SU-DHL-6 (cell line): Measurements from ENCODE around the gene FAT1.

Experiments
- EZH2phosphoT487 ChIP-seq: fragments of 200-600 bp; sonication (generic), shearing (Covaris generic); conservative IDR thresholded peaks from 2 replicates; pipeline ENCODE4 v1.6.1; 2018; ENCODE audit warnings: mild to moderate bottlenecking, antibody characterized with exemption, low read length, moderate library complexity, mixed read lengths
- TF ChIP-seq, protein P1 (sequence below): fragments of 200-600 bp; sonication (generic); IDR thresholded peaks from one replicate; pipeline ENCODE4 v1.5.1; 2017; ENCODE audit warnings: antibody characterized with exemption, mild to moderate bottlenecking, low read length, moderate library complexity; ENCODE audit not compliant: insufficient read depth, poor library complexity, severe bottlenecking

- TF ChIP-seq, protein P1, sequence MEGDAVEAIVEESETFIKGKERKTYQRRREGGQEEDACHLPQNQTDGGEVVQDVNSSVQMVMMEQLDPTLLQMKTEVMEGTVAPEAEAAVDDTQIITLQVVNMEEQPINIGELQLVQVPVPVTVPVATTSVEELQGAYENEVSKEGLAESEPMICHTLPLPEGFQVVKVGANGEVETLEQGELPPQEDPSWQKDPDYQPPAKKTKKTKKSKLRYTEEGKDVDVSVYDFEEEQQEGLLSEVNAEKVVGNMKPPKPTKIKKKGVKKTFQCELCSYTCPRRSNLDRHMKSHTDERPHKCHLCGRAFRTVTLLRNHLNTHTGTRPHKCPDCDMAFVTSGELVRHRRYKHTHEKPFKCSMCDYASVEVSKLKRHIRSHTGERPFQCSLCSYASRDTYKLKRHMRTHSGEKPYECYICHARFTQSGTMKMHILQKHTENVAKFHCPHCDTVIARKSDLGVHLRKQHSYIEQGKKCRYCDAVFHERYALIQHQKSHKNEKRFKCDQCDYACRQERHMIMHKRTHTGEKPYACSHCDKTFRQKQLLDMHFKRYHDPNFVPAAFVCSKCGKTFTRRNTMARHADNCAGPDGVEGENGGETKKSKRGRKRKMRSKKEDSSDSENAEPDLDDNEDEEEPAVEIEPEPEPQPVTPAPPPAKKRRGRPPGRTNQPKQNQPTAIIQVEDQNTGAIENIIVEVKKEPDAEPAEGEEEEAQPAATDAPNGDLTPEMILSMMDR: no peak
- no peak for TF ChIP-seq EZH2phosphoT487
These were observed 35.5 kb upstream of the FAT1 start for GRCh38 chr4:186758929-186759682.
